Stimulated activated CD4-positive, alpha-beta T cell treated with anti-CD3 and anti-CD28 coated beads, Interleukin-12 subunit alpha, Interleukin-12 subunit beta, amount 100 ng/mL, for 24 hours (primary cell): ENCODE data around the gene DUXA.
A peak's percentile ranks its signal among the peaks of the same experiment; 100 is the strongest.
"Not testable (repeated sequence)": the region's sequence is repeated elsewhere in the genome, so short reads cannot be mapped to it uniquely, and the experiment has no call there.

Experiments
- DNase-seq, 2 experiments: peaks; one replicate each; pipeline ENCODE4 v3.0.0-alpha.2; 2020; ENCODE audit warnings: low read depth in 2 of 2

DUXA gene

GRCh38 chr19:57167385-57167784, at the start of gene DUXA:
TSS of gene DUXA (minus strand) at chr19:57167485. CDS start at chr19:57167443, 42 bp downstream.
- DNase-seq = no peak

- DNase-seq = no peak
These were observed 44.8 kb upstream of the DUXA start for GRCh38 chr19:57212109-57212508.

- no peak for DNase-seq
These were observed 43.1 kb upstream of the DUXA start for GRCh38 chr19:57210381-57210780.

DNA sequence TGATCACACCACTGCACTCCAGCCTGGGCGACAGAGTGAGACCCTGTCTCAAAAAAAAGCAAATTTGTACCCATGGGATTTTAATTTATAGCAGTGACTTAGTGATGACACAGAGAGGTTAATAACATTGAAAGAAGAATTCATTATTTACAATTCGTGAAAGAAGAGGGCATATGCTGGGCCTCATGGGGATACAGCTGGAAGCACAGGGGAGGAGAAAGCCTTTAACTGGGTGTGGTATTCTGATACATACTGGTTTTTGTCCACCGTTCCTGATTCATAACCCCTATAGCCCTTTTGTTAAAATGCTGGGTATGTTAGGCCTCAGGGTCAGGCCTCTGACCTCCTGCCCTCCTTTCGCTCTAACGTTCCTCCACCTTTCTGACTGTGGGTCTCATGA, 34.9 kb upstream of the DUXA start:
- no peak for DNase-seq

- DNase-seq = not testable (repeated sequence)
These were observed 30.6 kb upstream of the DUXA start for GRCh38 chr19:57197874-57198273.

GRCh38 chr19:57192993-57193392, 25.7 kb upstream of the DUXA start:
- no peak for DNase-seq

GRCh38 chr19:57192077-57192420, 24.8 kb upstream of the DUXA start:
- DNase-seq = no peak

GRCh38 chr19:57191141-57192076, 24.1 kb upstream of the DUXA start, which contains the start of gene ZNF264:
TSS of gene ZNF264 (plus strand) at chr19:57191500. CDS start at chr19:57191914, 414 bp downstream.
- peak; percentile 79 to 87 for DNase-seq

GRCh38 chr19:57190301-57190700, 23.0 kb upstream of the DUXA start:
- no peak for DNase-seq

- DNase-seq = no peak
These were observed 4.3 kb upstream of the DUXA start for GRCh38 chr19:57171551-57172081.

GRCh38 chr19:57165846-57166245, 1.4 kb downstream of the DUXA start:
- no peak for DNase-seq

DNA sequence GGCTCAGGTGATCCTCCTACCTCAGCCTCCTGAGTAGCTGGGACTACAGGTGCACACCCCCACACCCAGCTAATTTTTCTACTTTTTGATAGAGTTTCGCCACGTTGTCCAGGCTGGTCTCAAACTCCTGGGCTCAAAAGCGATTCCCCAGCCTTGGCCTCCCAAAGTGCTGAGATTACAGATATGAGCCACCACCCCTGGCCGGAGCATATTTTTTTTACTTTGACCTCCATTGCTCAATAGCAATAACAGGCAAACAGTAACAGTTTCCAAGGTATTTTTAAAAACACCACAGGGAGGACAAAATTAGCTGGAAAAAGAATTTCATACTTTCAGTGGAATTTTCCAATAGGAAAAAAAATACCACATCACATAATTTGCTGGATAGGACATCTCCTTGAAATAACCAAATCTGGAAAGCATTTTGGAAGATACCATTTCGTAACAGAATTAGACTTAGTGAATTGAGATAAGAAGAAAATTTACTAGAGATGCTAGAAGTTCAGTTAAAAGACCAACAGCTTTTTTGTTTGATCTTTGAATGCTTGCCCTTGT, 5.2 kb downstream of the DUXA start:
- no peak for DNase-seq

DNA sequence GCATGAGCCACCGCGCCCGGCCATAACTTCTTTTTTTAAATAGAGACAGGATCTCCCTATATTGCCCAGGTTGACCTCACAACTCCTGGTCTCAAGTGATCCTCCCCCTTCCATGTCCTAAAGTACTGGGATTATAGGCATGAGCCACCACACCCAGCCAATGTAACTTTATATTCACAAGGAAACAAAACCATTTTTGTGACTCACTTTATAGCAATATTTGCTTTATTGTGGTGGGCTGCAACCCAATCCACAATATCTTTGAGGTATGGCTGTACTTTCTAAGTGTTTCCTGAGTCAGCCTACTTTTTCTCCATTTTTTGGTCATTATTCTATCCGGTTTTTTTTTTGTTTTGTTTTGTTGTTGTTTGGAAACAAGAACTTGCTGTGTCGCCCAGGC, 14.4 kb downstream of the DUXA start:
- DNase-seq = no peak

DNA sequence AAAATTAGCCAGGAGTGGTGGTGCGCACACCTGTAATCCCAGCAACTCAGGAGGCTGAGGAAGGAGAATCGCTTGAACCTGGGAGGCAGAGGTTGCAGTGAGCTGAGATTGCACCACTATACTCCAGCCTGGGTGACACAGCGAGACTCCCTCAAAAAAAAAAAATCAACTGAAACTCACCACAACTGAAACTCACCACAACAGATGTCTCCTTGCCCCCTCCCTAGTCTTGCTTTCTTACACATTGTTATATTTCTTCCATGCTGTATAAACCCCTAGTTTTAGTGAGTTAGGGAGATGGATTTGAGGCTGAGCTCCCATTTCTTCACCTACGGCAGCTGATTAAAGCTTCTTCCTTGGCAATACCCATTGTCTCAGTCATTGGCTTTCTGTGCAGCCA, 25.6 kb downstream of the DUXA start:
- no peak for DNase-seq

- no peak for DNase-seq
These were observed 31.5 kb downstream of the DUXA start for GRCh38 chr19:57135797-57136196.

DNA sequence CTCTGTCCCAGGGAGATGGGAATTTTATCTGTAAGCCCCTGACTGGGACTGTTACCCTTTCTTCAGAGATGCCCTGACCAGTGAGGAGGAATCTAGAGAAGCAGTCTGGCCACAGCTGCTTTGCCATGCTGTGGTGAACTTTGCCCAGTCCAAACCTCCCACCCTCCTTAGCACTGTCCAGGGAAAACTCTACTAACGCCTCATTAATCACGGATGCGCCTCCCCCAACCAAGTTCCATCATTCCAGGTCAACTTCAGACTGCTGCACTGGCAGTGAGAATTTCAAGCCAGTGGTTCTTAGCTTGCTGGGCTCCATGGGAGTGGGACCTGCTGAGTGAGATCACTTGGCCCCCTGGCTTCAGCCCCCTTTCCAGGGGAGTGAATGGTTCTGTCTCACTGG, 39.9 kb downstream of the DUXA start:
- not testable (repeated sequence) for DNase-seq

DNA sequence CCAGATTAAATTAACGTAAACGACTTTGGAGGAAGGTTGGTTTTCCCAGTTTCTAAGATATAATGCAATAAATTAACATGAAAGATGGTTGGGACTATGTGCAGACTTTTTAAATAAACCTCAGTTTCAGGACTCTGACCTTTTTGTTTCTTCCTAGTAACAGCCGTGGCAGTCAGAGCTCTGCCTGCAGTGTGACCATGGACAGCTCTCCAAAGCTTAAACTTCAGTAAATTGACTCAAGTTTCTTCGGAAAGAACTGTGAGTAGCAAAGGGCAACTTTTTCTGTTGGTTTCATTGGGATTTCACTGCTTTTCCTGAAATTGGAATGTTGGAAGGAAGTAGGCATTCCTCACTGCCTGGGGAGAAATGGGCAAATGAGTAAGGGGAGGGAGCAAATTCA, 43.4 kb downstream of the DUXA start:
- DNase-seq = no peak

DNA sequence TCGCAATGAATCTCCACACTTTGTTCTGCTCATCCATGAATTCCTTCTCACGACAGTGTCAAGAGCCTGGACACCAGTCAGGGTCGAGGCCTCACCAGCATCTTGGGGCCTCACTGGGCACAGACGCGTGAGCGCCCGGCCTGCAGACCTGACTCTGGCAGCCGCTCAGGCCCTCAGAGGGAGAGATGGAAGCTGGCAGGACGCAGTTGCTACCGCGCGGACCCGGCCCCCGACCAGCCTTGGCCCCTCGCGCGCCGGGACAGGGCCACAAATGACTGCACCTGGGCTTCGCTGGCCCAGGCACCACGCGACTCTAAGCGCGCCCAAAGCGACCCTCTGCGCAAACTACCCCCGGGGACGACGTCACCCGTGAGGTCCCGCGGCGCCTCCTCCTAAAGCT, 48.4 kb downstream of the DUXA start:
- no peak for DNase-seq

DNA sequence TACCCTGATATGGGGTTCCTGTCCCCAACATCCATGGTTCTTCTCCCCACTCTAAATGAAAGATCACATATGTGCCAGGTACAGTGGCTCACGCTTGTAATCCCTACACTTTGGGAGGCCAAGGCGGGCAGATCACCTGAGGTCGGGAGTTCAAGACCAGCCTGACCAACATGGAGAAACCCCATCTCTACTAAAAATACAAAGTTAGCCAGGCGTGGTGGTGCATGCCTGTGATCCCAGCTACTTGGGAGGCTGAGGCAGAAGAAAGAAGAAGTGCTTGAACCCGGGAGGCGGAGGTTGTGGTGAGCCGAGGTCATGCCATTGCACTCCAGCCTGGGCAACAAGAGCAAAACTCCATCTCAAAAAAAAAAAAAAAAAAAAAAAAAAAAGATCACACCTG, 53.8 kb downstream of the DUXA start:
- DNase-seq = not testable (repeated sequence)

- DNase-seq = no peak
These were observed 56.0 kb downstream of the DUXA start for GRCh38 chr19:57111329-57111644.

GRCh38 chr19:57110592-57111328, 56.5 kb downstream of the DUXA start:
- DNase-seq = no peak

DNA sequence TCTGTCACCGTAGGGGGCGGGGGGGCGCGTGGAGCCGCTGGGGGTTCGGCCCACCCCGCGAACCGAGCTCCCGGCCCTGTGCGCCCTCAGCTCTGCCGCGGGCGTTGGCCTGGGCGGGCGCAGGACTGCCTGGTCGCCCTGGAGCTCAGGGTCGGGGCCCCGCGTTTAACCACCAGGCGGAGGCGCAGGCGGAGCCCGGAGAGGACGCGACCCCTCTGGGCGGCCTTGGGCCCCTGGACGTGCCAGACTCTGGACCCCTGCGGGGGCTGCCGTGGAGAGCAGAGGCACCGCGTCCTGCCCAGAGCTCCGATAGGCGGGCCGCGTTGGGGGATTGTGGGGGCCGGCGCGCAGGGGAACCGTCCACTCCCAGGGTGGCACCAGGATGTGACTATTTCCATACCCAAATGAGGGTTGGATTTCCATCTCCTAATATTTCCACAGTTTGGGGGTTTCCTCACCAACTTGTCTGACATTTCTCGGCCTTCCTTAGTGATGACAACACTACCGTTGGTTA, 60.5 kb downstream of the DUXA start:
- DNase-seq = no peak
